GM18868 (cell line): Measurements from ENCODE around the gene FAM24A.
A peak's percentile ranks its signal among the peaks of the same experiment; 100 is the strongest.

ENCODE experiments used
- ATAC-seq: cut with Tn5 transposase; IDR thresholded peaks from one replicate; pipeline ENCODE4 v1.9.1; 2021; ENCODE audit warnings: mild to moderate bottlenecking, moderate library complexity; ENCODE audit not compliant: unreplicated experiment

FAM24A gene

GRCh38 chr10:122930140-122930539 is 19.7 kb downstream of the FAM24A start:
- no peak for ATAC-seq

GRCh38 chr10:122931088-122931906 is 20.9 kb downstream of the FAM24A start:
- ATAC-seq: no peak

GRCh38 chr10:122939133-122939855 is 28.9 kb downstream of the FAM24A start:
- ATAC-seq: no peak

GRCh38 chr10:122939856-122940543 is 29.6 kb downstream of the FAM24A start:
- no peak for ATAC-seq

- ATAC-seq: no peak
These were observed 38.9 kb downstream of the FAM24A start for GRCh38 chr10:122949296-122949695.

GRCh38 chr10:122953902-122954730 is 43.7 kb downstream of the FAM24A start, which contains the start of gene C10orf88:
C10orf88 (minus strand) TSS chr10:122954227; CDS start chr10:122954178, 49 bp downstream.
- ATAC-seq: peak; percentile 98

GRCh38 chr10:122954731-122955050 is 44.3 kb downstream of the FAM24A start:
- ATAC-seq: no peak

DNA sequence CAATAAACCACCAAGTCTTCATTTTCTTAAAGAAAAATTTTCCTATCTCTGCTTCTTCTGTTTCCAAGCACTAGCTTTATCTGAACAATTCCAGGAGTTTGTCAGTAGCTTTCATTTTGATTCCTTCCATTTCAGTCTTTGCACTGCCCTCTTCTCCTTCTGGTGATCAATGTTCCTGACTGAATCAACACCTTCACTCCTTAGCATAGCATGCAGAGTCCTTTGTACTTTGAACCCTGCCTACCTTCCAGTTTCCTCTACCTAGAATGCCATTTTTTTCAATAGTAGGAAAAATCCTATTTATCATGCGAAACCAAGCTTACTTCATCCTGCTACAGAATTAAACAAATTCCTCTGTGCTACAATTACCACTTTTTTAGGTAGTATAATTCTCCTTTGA is 45.5 kb downstream of the FAM24A start:
- no peak for ATAC-seq

GRCh38 chr10:122957474-122957873 is 47.1 kb downstream of the FAM24A start:
- ATAC-seq: no peak

GRCh38 chr10:122962405-122962804 is 52.0 kb downstream of the FAM24A start:
- no peak for ATAC-seq
